HG03520 (cell line): ENCODE data around the gene TMEM213.
"Not testable (repeated sequence)": the region's sequence is repeated elsewhere in the genome, so short reads cannot be mapped to it uniquely, and the experiment has no call there.

Source experiments
- ATAC-seq: cut with Tn5 transposase; IDR thresholded peaks from one replicate; pipeline ENCODE4 v1.9.1; 2021; ENCODE audit warnings: mild to moderate bottlenecking, moderate library complexity; ENCODE audit not compliant: unreplicated experiment

Gene TMEM213

DNA sequence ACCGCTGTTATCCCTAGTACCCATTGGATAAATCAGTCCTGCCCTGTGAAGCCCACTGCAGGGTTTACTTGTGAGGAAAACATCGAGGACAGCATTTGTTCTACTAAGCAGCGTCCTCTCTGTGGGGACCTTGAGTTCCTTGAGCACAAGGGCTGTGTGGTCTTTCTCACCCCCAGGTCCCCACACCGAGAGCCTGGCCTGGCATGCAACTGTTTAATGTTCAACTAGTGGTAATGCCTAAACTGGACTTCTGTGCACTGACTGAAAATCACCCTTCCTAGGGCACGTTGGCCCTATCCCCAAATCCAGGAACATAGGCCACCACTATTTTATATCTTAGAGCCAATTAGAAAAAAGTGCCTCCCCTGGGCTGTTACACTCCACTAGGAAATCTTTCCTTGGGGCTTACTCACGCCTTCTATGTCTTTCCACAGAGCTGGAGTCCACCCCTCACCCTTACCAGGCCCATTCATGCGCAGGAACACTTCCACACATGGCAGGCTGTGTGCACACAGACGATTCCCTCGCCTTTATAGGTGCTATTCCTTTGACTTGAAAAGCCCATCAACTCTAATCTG, 1.7 kb upstream of the TMEM213 start:
- ATAC-seq = no peak

DNA sequence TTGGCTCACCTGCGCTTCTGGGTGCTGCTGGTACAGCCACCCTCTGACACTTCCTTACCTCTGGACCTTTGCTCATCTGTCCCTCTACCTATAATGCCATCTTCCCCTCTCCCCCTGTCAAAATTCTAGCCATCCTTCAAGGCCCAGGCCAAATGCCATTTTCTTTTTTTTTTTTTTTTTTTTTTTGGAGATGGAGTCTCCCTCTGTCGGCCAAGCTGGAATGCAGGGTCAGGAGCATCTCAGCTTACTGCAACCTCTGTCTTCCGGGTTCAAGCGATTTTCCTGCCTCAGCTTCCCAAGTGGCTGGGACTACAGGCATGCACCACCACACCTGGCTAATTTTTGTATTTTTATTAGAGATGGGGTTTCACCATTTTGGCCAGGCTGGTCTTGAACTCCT, 748 bp upstream of the TMEM213 start:
- ATAC-seq = not testable (repeated sequence)

GRCh38 chr7:138798836-138799235, 1.0 kb downstream of the TMEM213 start:
- ATAC-seq = no peak

DNA sequence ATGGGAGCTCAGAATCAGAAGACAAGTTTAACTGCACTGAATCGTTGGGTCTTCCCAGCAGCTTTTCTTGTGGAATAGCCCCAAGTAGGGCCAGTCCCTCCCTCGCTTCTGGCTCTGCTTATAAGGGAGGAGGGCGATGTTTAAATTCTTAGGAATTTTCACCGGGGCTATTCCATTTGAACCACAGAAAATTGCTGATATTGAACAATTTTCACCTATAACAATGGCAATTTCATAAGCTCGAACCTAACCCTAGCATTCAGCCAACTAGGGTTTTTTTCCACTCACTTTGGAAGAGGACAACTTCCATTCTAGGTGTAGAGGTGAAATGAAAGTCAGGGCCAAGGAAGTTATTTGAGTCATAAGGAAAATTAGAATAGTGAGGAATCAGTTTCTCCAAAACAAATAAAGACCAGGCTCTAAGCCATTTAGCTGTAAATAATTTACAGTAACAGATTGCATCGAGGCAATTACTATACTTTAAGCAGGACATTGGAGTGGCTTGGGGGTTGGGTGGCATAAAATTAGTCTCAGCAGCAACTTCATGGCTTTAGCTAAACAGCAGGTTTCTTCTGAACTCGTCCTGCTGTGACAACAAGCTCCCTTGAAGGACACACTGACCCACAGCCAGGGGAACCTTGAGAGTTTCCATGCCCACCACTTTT, 1.7 kb downstream of the TMEM213 start:
- ATAC-seq = no peak

DNA sequence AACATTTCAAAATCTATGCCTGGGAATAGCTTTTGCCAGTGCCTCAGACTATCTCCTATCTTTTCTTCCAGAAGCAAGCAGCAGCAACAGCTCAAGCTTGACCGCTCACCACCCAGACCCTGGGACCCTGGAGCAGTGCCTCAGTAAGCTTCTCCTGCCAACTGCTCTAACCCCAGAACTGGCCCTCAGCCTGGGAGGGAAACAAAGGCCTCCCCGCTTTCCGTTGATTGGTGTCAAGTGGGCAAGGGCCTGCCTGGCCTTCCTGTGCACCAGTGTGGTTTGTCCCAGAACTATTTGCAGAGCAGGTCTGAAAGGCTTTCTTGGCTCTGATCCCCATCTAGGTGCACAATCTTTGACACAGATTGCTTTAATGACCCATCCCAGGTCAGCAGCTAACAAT, 3.5 kb downstream of the TMEM213 start:
- no peak for ATAC-seq

DNA sequence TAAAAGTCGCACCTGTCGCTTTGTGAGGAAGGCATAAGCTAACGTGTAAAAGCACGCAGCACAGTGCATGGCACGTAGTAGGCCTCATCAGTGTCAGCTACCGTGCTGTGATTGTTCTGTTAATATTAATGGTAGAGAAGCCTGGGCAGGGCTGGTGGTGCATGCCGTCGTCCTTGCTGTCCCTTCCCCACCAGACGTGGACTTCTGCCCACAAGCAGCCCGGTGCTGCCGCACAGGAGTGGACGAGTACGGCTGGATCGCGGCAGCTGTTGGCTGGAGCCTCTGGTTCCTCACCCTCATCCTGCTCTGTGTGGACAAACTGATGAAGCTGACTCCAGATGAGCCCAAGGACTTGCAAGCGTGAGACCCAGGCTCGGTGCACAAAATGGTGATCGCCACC, 4.9 kb downstream of the TMEM213 start:
- ATAC-seq = no peak

- no peak for ATAC-seq
Measured at GRCh38 chr7:138804618-138805017, 6.8 kb downstream of the TMEM213 start.

GRCh38 chr7:138809346-138809745, 11.6 kb downstream of the TMEM213 start:
- ATAC-seq = no peak

GRCh38 chr7:138811327-138811726, 13.5 kb downstream of the TMEM213 start:
- ATAC-seq = not testable (repeated sequence)

- no peak for ATAC-seq
Measured at GRCh38 chr7:138813945-138814344, 16.2 kb downstream of the TMEM213 start.

- no peak for ATAC-seq
Measured at GRCh38 chr7:138814816-138815332, 17.1 kb downstream of the TMEM213 start.

- no peak for ATAC-seq
Measured at GRCh38 chr7:138816650-138817049, 18.9 kb downstream of the TMEM213 start.

DNA sequence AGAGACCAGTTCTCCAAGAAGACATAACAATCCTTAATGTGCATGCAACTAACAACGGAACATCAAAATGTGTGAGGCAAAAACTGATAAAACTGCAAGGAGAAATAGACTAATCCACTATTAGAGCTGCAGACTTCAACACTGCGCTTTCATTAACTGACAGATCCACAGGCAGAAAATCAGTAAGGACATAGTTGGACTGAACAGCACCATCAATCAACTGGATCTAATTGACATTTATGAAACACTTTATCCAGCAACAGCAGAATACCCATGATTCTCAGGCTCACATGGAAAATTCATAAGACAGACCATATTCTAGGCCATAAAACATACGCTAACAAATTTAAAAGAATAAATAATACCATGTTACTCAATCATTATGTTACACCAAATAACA, 21.8 kb downstream of the TMEM213 start:
- no peak for ATAC-seq

DNA sequence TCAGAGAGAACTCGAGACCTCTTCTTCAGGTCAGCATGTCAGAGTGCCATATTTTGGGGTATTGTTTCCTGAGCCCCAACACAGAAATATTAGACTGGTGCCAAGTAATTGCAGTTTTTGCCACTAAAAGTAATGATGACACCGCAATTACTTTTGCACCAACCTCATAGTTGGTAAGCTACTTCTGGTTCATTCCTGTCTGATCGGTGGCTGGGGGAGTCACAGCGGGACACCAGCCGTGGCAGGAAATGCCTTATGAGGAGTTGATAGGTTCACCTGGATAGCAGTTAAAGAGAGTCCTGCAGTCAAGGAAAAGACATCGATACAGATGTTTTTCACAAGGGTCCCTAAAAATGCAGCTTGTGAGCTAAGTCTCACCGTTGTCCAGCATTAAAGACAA, 24.1 kb downstream of the TMEM213 start:
- no peak for ATAC-seq

DNA sequence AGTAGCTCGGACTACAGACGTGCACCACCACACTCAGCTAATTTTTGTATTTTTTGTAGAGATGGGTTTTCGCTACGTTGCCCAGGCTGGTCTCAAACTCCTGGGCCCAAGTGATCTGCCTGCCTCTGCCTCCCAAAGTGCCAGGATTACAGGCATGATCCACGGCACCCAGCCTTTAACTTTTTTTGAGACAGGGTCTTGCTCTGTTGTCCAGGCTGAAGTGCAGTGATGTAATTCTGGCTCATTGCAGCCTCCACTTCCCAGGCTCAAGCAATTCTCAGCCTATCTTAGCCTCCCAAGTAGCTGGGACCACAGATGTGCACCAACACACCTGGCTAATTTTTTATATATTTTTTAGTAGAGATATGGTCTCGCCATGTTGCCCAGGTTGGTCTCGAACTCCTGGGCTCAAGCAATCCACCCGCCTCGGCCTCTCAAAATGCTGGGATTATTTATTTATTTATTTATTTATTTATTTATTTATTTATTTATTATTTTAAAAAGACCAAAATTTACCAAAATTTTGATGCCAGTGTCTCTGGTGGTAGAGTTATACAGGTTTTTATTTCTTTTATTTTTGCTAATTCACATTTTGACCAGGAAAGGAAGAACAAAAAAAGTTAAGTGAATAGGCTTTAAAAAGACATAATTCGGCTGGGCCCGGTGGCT, 25.2 kb downstream of the TMEM213 start:
- ATAC-seq = no peak

DNA sequence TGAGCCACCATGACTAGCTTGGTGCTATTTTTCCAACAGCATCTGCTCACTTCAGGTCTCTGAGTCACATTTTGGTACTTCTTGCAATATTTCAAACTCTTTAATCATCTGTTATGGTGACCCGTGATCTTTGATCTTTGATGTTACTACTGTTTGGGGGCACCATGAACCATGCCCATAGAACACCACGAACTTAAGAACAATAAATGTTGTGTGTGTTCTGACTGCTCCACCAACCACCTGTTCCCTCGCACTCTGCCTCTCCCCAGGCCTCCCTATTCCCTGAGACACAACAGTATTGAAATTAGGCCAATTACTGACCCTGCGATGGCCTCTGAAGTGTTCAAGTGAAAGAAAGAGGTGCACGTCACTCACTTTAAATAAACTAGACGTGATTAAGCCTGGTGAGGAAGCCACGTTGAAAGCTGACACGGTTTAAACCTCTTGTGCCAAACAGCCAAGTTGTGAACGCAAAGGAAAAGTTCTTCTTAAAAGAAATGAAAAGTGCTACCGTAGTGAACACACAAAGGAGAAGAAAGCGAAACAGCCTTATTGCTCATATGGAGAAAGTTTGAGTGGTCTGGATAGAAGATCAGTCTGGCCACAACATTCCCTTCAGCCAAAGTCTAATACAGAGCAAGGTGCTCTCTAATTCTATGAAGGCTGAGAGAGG, 27.4 kb downstream of the TMEM213 start:
- ATAC-seq = no peak

DNA sequence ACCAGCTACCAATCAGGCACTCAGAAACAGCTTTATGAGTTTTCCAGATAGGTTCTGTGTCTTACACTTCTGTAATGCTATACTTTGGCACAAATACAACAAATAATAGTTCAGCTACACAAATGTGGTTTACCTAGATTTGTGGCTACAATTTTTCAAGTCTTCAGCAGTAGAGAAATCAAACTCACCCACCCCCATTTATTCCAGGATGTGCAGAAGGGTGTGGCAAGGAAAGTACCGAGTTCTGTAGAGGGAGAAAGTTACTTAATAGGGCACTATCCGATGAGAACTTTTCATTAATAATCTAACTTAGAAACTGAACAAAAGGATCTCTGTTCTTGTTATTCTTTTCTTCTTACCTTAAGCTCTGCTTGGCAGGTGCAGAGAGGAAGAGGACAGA, 30.5 kb downstream of the TMEM213 start:
- no peak for ATAC-seq

GRCh38 chr7:138829335-138829734, 31.5 kb downstream of the TMEM213 start:
- no peak for ATAC-seq

GRCh38 chr7:138832966-138833365, 35.2 kb downstream of the TMEM213 start:
- no peak for ATAC-seq

DNA sequence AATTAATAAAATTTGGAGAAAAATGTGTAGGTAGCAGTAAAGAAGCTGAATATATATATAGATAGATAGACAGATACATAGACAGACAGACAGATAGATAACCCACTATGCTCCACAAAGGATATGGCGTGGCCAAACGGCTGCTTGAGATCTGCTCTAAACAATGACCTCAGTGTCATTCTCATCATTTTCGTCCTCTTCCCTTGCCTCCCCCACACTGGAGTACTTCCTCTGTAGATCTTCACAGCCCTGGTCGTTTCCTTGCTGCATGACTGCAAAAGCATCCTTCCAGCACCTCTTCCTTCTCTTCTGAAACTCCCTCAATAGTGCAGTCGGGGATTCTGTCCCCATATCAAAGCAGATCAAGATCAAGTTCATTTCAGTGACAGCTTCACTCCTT, 35.8 kb downstream of the TMEM213 start:
- no peak for ATAC-seq

- ATAC-seq = no peak
Measured at GRCh38 chr7:138834583-138834982, 36.8 kb downstream of the TMEM213 start.

- no peak for ATAC-seq
Measured at GRCh38 chr7:138835087-138835486, 37.3 kb downstream of the TMEM213 start.
